Hindlimb muscle (tissue), 1 donor: Measurements from ENCODE around the gene GAL3ST3. TPM values are rescaled to one million over a fixed set of nuclear protein-coding genes. Genes with fewer than 3 reads are reported as not detected.
A peak's percentile ranks its signal among the peaks of the same experiment; 100 is the strongest.
"Not testable (repeated sequence)": the region's sequence is repeated elsewhere in the genome, so short reads cannot be mapped to it uniquely, and the experiment has no call there.

Source experiments
- DNase-seq: peaks from one replicate; pipeline ENCODE4 v3.0.0-alpha.2; 2013
- polyA plus RNA-seq: library from polyadenylated mRNA; unstranded; fragments of 120-200 nt; gene quantifications from one replicate; pipeline ENCODE4 v1.2.1, GENCODE V29; 2013; ENCODE audit not compliant: insufficient read length

Gene GAL3ST3
- polyA plus RNA-seq, 1 donor: 0.34 TPM

- no peak for DNase-seq
Measured at GRCh38 chr11:66042227-66042995, 6.5 kb downstream of the GAL3ST3 start.

- DNase-seq: no peak
Measured at GRCh38 chr11:66039765-66040164, 9.2 kb downstream of the GAL3ST3 start.

- DNase-seq: no peak
Measured at GRCh38 chr11:66037327-66037726, 11.6 kb downstream of the GAL3ST3 start.

- no peak for DNase-seq
Measured at GRCh38 chr11:66036334-66036710, 12.6 kb downstream of the GAL3ST3 start.

- no peak for DNase-seq
Measured at GRCh38 chr11:66035653-66036333, 13.2 kb downstream of the GAL3ST3 start.

GRCh38 chr11:66032957-66033735, 15.8 kb downstream of the GAL3ST3 start:
- no peak for DNase-seq

GRCh38 chr11:66026017-66026529, 22.9 kb downstream of the GAL3ST3 start, which contains the start of gene CATSPER1:
CATSPER1 (minus strand) TSS chr11:66026479; CDS start chr11:66026379, 100 bp downstream.
- no peak for DNase-seq

DNA sequence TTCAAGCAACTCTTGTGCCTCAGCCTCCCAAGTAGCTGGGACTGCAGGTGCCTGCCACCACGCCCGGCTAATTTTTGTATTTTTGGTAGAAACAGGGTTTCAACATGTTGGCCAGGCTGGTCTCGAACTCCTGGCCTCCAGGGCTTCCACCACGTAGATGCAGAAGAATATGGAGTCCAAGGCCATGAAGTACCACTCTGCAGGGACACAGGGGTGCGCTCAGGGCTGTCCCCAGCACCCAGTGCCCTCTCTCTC, 25.8 kb downstream of the GAL3ST3 start:
- DNase-seq: not testable (repeated sequence)

- peak; percentile 51 for DNase-seq
Measured at GRCh38 chr11:66022401-66023185, 26.4 kb downstream of the GAL3ST3 start.

DNA sequence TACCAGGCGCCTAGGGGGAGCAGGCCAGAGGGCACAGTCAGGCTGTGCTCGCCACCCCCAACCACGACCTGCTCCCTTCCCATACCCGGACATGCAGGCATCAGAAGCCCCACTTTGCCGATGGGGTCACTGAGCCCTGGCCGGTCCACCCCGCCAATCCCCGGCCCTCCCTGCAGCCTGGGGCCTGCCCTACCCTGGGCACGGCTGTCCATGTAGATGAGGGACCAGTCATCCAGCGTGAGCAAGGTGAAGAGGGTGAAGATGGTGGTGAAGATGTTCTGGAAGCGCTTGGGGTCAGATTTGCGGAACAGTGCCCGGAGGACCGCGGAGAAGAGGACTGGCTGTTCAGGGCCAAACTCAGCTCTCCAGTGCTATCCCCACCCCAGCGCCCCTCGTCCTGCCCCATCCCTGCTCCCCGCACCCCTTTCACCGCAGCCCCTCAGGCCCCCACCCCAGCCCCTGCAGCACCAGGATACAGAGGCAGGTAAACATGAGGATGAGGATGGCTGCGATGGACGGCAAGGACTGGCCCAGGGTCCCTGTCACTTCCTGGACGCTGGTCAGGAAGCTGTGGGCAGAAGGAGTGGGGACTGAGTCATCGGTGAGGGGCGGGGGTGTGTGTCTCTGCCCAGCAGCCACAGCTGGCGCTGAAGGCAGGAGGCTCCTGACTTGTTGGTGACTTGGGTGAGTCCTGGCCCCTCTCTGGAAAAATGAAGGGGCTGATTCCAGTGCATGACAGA, 28.2 kb downstream of the GAL3ST3 start:
- DNase-seq: no peak

DNA sequence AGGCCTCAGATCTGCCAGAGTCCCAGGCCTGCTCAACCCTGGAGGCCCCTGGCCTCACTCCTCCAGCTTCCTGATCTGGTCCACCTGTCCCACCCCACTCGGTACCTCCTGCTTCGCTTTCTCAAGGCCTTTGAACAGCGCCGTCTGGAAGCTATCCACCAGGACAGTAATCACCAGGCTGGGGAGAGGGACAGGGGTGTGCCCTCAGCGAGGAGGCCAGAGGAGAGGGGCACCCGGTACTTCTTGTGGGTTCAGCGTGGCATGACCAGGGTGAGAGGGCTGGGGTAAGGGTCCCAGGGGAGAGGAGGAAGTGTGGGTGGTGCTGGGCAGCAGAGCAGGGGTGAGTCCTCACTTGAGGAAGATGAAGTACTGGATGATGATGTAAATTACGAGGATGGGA, 28.7 kb downstream of the GAL3ST3 start:
- no peak for DNase-seq

- DNase-seq: no peak
Measured at GRCh38 chr11:66017321-66017720, 31.6 kb downstream of the GAL3ST3 start.

- DNase-seq: no peak
Measured at GRCh38 chr11:66016793-66017177, 32.2 kb downstream of the GAL3ST3 start.

GRCh38 chr11:66015936-66016792, 32.8 kb downstream of the GAL3ST3 start:
- no peak for DNase-seq

GRCh38 chr11:66015454-66015881, 33.5 kb downstream of the GAL3ST3 start:
- DNase-seq: no peak

DNA sequence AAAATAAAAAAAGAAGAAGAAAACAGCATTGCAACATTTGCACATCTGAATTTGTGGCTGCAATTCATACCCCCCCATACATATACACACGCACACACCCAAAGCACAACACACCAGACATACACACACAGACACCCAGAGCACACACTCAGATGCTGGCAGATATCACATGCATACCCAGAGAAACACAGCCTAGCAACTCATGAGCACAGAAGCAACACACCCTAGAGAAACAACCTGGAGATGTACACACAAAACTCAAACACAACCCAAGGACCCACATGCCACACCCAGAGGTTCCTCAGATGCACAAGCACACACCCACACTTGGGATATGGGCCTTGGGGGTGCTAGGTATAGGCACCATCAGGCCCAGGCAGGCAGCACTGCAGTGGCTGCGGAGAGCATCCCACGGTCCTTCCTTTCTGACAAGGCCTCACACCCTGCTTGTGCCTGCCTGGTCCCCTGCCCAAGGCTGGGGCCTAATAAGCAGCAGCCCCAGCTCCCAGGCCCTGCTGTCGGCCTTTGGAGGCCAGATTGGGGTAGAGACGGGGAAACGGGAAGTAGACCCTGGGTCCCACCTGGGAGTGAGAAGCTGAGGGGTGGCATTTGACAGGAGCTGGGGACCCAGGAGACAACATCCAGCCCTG, 34.0 kb downstream of the GAL3ST3 start:
- no peak for DNase-seq

GRCh38 chr11:66013762-66014100, 35.2 kb downstream of the GAL3ST3 start:
- no peak for DNase-seq

- DNase-seq: no peak
Measured at GRCh38 chr11:66012946-66013761, 35.8 kb downstream of the GAL3ST3 start.

DNA sequence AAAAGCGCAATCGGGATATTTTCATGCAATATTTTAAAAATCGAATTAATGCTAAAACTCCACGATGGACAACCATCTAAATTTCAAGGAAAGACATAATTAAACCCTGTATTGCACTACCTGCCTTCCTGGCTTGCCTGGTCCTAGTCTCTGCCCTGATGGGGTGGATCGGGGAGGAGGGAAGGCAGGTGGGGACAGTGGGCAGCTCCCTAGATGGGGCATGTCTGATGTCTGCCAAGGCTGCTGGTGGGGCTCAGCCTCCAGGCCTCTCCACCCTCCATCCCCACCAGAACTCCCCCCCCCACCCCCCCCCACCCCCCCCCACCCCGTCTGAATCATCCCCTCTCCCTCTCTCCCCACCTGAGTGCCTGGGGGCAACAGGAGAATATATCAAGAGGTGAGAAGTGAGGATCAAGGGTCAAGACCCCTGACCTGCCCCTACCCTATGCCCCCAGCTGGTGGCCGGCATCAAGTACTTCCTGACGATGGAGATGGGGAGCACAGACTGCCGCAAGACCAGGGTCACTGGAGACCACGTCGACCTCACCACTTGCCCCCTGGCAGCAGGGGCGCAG, 36.5 kb downstream of the GAL3ST3 start:
- no peak for DNase-seq
